Panc1 (cell line): ENCODE data around the gene ITGB5. TPM values are rescaled to one million over a fixed set of nuclear protein-coding genes. Genes with fewer than 3 reads are reported as not detected.

Source experiments
- ATAC-seq: fragments of 200-7000 bp; cut with Tn5 transposase; 2 replicates; pipeline ENCODE4 v1.9.1; 2020; ENCODE audit warnings: mild to moderate bottlenecking, moderate library complexity
- BruUV-seq: library from RNA; stranded (reverse); fragments of 400-500 nt; replicated peaks from 2 replicates; lab custom pipeline; 2021; lab: Mats Ljungman, UMichigan
- CTCF ChIA-PET: fragments of 300-600 bp; sonication (Branson Sonifier 250); formaldehyde crosslinking; loops from one replicate; lab custom pipeline; 2022; ENCODE audit warnings: antibody characterized with exemption; lab: Charles Lee
- POLR2A ChIA-PET: fragments of 300-600 bp; sonication (Branson Sonifier 250); formaldehyde crosslinking; loops from one replicate; lab custom pipeline; 2022; ENCODE audit warnings: antibody characterized with exemption; lab: Charles Lee
- DNase-seq: peaks from one replicate; pipeline ENCODE4 v3.0.0-alpha.2; 2010; ENCODE audit warnings: low read depth, low spot score
- H3K27ac ChIP-seq: 2 replicates; pipeline ENCODE4 v1.5.1; 2011; ENCODE audit warnings: mild to moderate bottlenecking, low read length, inconsistent platforms
- H3K27me3 ChIP-seq: fragments of 200-500 bp; sonication (Bioruptor generic); 2 replicates; pipeline ENCODE4 v1.6.0; 2014; ENCODE audit warnings: low read length, inconsistent platforms; ENCODE audit not compliant: control insufficient read depth, insufficient read depth
- H3K36me3 ChIP-seq: fragments of 200-500 bp; sonication (Bioruptor generic); 2 replicates; pipeline ENCODE4 v1.5.1; 2014; ENCODE audit warnings: inconsistent platforms, mild to moderate bottlenecking, low read length, moderate library complexity; ENCODE audit not compliant: control insufficient read depth, insufficient read depth
- H3K4me1 ChIP-seq: 2 replicates; pipeline ENCODE4 v1.5.1; 2011; ENCODE audit warnings: inconsistent platforms, mild to moderate bottlenecking, low read length, moderate library complexity; ENCODE audit not compliant: control insufficient read depth, insufficient read depth
- H3K4me3 ChIP-seq, 2 experiments: 2 replicates each; pipeline ENCODE4 v1.5.1; 2011 to 2012; ENCODE audit warnings: low read depth in 2 of 2, low read length in 2 of 2, mild to moderate bottlenecking in 2 of 2, inconsistent platforms in 1 of 2, moderate library complexity in 1 of 2
- H3K9me3 ChIP-seq: fragments of 200-500 bp; sonication (Bioruptor generic); 2 replicates; pipeline ENCODE4 v1.5.1; 2014; ENCODE audit warnings: low read depth, mild to moderate bottlenecking, inconsistent platforms, low read length, moderate library complexity; ENCODE audit not compliant: control insufficient read depth, insufficient read depth
- CTCF ChIP-seq: fragments of 450-650 bp; IDR thresholded peaks from 2 replicates; pipeline ENCODE4 v1.5.1; 2017; ENCODE audit warnings: mild to moderate bottlenecking
- POLR2AphosphoS5 ChIP-seq: IDR thresholded peaks from 2 replicates; pipeline ENCODE4 v1.6.1; 2012; ENCODE audit warnings: mild to moderate bottlenecking, low read depth, low read length, moderate library complexity
- REST ChIP-seq, 2 experiments: IDR thresholded peaks; 2 replicates each; pipeline ENCODE4 v1.6.1; 2011 to 2012; ENCODE audit warnings: low read depth in 2 of 2, control low read depth in 1 of 2, low read length in 1 of 2, mild to moderate bottlenecking in 1 of 2, moderate library complexity in 1 of 2; ENCODE audit not compliant: insufficient read depth in 1 of 2
- SIN3A ChIP-seq: IDR thresholded peaks from 2 replicates; pipeline ENCODE4 v1.6.1; 2012; ENCODE audit warnings: low read depth, mild to moderate bottlenecking, low read length, moderate library complexity, borderline replicate concordance; ENCODE audit not compliant: insufficient read depth
- TCF7L2 ChIP-seq: IDR thresholded peaks from 2 replicates; pipeline ENCODE4 v1.6.1; 2011; ENCODE audit warnings: mild to moderate bottlenecking, low read depth, low read length, inconsistent platforms
- in situ Hi-C: cut with HindIII; loops from 2 replicates; pipeline ENCODE4 v1.10.0; 2016; ENCODE audit warnings: low sequenced_read_pairs, low pct_unique_long_range_greater_than_20kb
- intact Hi-C: fragments of 100-400 bp; cut with micrococcal nuclease; formaldehyde crosslinking; loops from one replicate; pipeline ENCODE4 v1.10.0; 2022; ENCODE audit not compliant: unreplicated experiment
- total RNA-seq: library from RNA; stranded (reverse); gene quantifications from one replicate; pipeline ENCODE4 v1.2.1, GENCODE V29; 2021; ENCODE audit not compliant: unreplicated experiment

The ITGB5 gene
- total RNA-seq, 1 experiment from 2014 or later, result 446 TPM

DNA sequence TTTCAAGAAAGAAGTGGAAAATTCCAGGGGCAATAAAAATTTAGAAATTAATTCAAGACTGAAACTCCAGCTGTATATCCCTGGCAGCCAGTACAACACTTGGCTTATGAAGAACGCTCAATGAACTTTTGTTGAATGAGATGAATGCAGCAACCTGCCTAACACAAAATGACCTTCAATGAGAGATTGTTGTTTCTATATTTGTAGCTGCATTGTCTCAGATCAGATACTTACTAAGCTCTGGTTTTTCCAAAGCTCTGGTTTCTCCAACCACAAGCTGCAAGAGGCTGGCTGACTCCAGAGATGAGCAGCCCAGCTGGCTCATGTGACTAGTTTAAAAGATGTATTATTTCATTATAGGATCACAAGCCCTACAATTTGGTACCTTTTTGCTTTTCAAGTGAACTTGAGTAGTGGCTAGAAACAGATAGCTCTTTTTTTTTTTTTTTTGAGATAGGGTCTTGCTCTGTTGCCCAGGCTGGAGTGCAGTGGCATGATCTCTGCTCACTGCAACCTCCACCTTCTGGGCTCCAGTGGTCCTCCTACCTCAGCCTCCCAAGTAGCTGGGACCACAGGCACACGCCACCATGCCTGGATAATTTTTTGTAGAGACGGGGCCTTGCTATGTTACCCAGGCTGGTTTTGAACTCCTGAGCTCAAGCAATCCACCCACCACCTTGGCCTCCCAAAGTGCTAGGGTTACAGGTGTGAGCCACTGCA is 99.5 kb downstream of the ITGB5 start:
- intact Hi-C loops, result no loop called here
- CTCF ChIA-PET, result interaction anchor here (0.6 to 4.0 kb wide), 4 partner anchors 20 to 649 kb away, joined by 3 to 22 read pairs (median 4); no protein-coding TSS in a partner anchor
- DNase-seq (no peak), ATAC-seq (no peak)
- TF ChIP-seq CTCF (no peak), SIN3A (no peak), REST (IDR thresholded peaks at IDR 0.05; ENCODE audit: insufficient read depth in 1 of 2, low read depth in 2 of 2, low read length in 1 of 2) (no peak), POLR2AphosphoS5 (no peak), TCF7L2 (no peak)
- H3K36me3 ChIP-seq, result 0 out of 2 replicates have a peak, but pooled peaks cover 6% of the 10 kb centered on the region
- H3K27me3 ChIP-seq, result no peaks in the 10 kb centered on the region
- no peak overlapping the region for H3K4me3 ChIP-seq
- H3K9me3 ChIP-seq, result no peaks in the 10 kb centered on the region
- in situ Hi-C loops, result no loop called here
- POLR2A ChIA-PET, result no interaction called here
- no TSS peak for BruUV-seq
- H3K27ac ChIP-seq, result no peak overlapping the region; the same call in 1 of the 2 replicates
- peaks cover 10% of the 10 kb centered on the region for H3K4me1 ChIP-seq

DNA sequence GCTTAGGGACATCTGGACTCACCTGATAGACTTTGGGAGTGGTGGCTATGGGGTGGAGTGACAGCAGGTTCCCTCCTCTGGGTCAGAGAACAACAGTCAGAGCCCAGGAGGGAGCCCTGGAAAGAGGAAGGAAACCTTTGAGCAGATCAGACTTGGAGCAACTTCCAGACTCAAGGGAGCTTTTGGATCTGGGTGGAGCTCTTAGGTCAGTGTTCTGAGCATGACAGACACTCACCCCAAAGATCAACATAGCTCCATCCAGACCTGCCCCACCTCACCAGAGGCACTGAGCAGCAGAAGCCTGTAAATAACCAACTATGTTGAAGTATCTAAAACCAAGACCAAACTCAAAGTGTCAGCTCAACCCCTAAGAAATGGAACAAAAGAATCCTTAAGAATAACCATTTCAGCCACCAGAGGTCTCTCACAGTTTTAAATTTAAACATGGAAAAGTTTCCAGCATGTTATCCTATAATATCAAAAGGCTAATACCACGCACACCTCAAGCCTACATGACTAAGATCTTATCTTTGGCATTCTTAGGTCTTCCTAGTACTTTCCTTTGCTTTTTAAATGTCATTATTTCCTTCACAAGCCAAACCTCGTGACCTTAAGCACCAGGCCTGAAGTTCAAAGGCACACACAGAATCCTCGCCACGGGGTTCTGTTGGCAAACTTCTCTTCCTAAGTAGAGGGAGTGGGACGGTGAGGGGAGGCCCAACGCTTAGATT is 100.5 kb downstream of the ITGB5 start:
- H3K27ac ChIP-seq, result peak overlapping the region; percentile 51
- H3K4me3 ChIP-seq, result no peak overlapping the region
- no TSS peak for BruUV-seq
- H3K9me3 ChIP-seq, result no peaks in the 10 kb centered on the region
- in situ Hi-C loops, result no loop called here
- intact Hi-C loops, result no loop called here
- ChIA-PET CTCF (interaction anchor here (0.7 to 4.0 kb wide), 6 partner anchors 16 to 120 kb away, joined by 3 to 22 read pairs (median 4); no protein-coding TSS in a partner anchor), POLR2A (no interaction called here)
- DNase-seq (no peak), ATAC-seq (peak; percentile 32)
- 0 out of 2 replicates have a peak, but pooled peaks cover under 1% of the 10 kb centered on the region for H3K36me3 ChIP-seq
- H3K27me3 ChIP-seq, result no peaks in the 10 kb centered on the region
- peaks cover 11% of the 10 kb centered on the region for H3K4me1 ChIP-seq
- TF ChIP-seq CTCF, result no peak
- no peak for TF ChIP-seq POLR2AphosphoS5
- 0 out of 2 replicates have a peak, but pooled peaks have one; percentile 43 for TF ChIP-seq TCF7L2
- no peak for TF ChIP-seq SIN3A
- no peak for TF ChIP-seq REST (IDR thresholded peaks at IDR 0.05; ENCODE audit: insufficient read depth in 1 of 2, low read depth in 2 of 2, low read length in 1 of 2)
